Esophagus mucosa (tissue), 1 donor: ENCODE data around the gene NR1D2. TPM values are rescaled to one million over a fixed set of nuclear protein-coding genes. Genes with fewer than 3 reads are reported as not detected.
A peak's percentile ranks its signal among the peaks of the same experiment; 100 is the strongest.
"Not testable (repeated sequence)": the region's sequence is repeated elsewhere in the genome, so short reads cannot be mapped to it uniquely, and the experiment has no call there.

Source experiments
- ATAC-seq: fragments of 200-7000 bp; cut with Tn5 transposase; one replicate; pipeline ENCODE4 v1.9.1; 2020
- total RNA-seq: library from RNA; stranded (reverse); gene quantifications from one replicate; pipeline ENCODE4 v1.2.4, GENCODE V29; 2023
- donor health status: DM: yes; HTN: yes; CAD: no.

The NR1D2 gene
- total RNA-seq, result 14.1 TPM

GRCh38 chr3:23944861-23945662 is at the start of gene NR1D2:
NR1D2 (plus strand) TSS chr3:23945286; CDS start chr3:23945579, 293 bp downstream.
- ATAC-seq, result peak; percentile 68

- peak; percentile 48 for ATAC-seq
Measured at GRCh38 chr3:23900744-23901143, 44.3 kb upstream of the NR1D2 start.

GRCh38 chr3:23904545-23904944 is 40.5 kb upstream of the NR1D2 start:
- no peak for ATAC-seq

- no peak for ATAC-seq
Measured at GRCh38 chr3:23909341-23909740, 35.7 kb upstream of the NR1D2 start.

- no peak for ATAC-seq
Measured at GRCh38 chr3:23911397-23911796, 33.7 kb upstream of the NR1D2 start.

GRCh38 chr3:23912335-23912734 is 32.8 kb upstream of the NR1D2 start:
- ATAC-seq, result not testable (repeated sequence)

GRCh38 chr3:23913182-23913581 is 31.9 kb upstream of the NR1D2 start:
- no peak for ATAC-seq

- ATAC-seq, result no peak
Measured at GRCh38 chr3:23913873-23914743, 31.0 kb upstream of the NR1D2 start.

- no peak for ATAC-seq
Measured at GRCh38 chr3:23915537-23916108, 29.5 kb upstream of the NR1D2 start.

- peak; percentile 54 for ATAC-seq
Measured at GRCh38 chr3:23916152-23916885, 28.8 kb upstream of the NR1D2 start.

GRCh38 chr3:23916886-23917678 is 28.0 kb upstream of the NR1D2 start, which contains the start of the genes NKIRAS1 and RPL15:
NKIRAS1 (minus strand) TSS chr3:23916990; CDS start chr3:23910904, 6,086 bp downstream.
RPL15 (plus strand) TSS chr3:23917132; CDS start chr3:23917860, 728 bp downstream.
- ATAC-seq, result peak; percentile 99

GRCh38 chr3:23917679-23918303 is 27.3 kb upstream of the NR1D2 start:
- not testable (repeated sequence) for ATAC-seq

- not testable (repeated sequence) for ATAC-seq
Measured at GRCh38 chr3:23918331-23918730, 26.8 kb upstream of the NR1D2 start.

- ATAC-seq, result no peak
Measured at GRCh38 chr3:23919628-23920027, 25.5 kb upstream of the NR1D2 start.

GRCh38 chr3:23920151-23920655 is 24.9 kb upstream of the NR1D2 start:
- ATAC-seq, result no peak

GRCh38 chr3:23921052-23921511 is 24.0 kb upstream of the NR1D2 start:
- no peak for ATAC-seq

GRCh38 chr3:23923786-23924185 is 21.3 kb upstream of the NR1D2 start:
- ATAC-seq, result no peak

- no peak for ATAC-seq
Measured at GRCh38 chr3:23926246-23926645, 18.8 kb upstream of the NR1D2 start.

- ATAC-seq, result no peak
Measured at GRCh38 chr3:23926736-23927135, 18.4 kb upstream of the NR1D2 start.

GRCh38 chr3:23928524-23928923 is 16.6 kb upstream of the NR1D2 start:
- peak; percentile 65 for ATAC-seq

GRCh38 chr3:23931597-23931996 is 13.5 kb upstream of the NR1D2 start:
- ATAC-seq, result no peak
